HTERT RPE-1 (cell line): ENCODE results near the gene ZNF428.
"Not testable (repeated sequence)": the region's sequence is repeated elsewhere in the genome, so short reads cannot be mapped to it uniquely, and the experiment has no call there.

ENCODE experiments used
- in situ Hi-C: fragments of 300-500 bp; cut with MboI; formaldehyde crosslinking; loops from 4 replicates; pipeline ENCODE4 v1.14.3; 2020; ENCODE audit warnings: low sequenced_read_pairs

Gene ZNF428, protein sequence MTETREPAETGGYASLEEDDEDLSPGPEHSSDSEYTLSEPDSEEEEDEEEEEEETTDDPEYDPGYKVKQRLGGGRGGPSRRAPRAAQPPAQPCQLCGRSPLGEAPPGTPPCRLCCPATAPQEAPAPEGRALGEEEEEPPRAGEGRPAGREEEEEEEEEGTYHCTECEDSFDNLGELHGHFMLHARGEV

DNA sequence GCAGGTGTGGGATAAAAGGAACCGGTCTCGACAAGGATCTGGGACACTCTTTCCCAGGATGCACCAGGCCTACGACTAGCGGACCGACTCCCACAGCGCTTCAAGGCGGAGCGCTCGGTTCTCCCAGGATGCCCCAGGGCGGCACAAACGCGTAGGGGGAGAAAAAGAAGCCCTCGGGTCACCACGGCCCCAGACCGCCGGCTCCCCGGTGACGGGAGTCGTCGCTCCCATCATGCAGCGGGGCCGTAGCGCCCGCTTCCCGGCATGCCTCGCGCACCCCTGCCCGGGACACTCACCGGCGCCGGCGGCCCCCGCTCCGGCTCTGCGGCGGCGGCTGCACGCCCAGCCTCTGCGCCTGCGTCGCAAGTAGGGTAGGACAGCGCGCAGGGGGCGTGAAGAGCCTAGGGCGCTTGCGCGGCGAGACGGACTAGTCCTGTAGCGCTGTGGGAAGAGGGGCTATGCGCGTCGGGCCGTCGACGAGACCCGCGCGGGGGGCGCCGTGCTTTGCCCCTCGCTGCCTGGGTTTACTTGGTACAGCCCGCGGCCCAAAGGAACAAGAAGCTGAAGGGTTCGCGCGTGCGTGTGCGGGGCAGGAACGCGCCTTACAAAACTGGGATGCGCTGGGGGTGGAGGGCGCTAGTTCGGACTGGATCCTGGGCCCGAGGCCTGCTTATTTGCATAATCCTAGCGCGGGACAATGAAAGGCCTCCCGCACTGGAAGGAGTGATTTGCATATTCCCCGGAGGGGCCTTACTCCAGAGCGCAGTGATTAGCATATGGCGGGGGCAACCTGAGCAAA, at the start of gene ZNF428:
Gene ZNF428 (minus strand): TSS at position 368 of the 799 bp plus-strand sequence. CDS start 5,325 bp downstream, outside the sequence.
- in situ Hi-C loops: no loop called here

DNA sequence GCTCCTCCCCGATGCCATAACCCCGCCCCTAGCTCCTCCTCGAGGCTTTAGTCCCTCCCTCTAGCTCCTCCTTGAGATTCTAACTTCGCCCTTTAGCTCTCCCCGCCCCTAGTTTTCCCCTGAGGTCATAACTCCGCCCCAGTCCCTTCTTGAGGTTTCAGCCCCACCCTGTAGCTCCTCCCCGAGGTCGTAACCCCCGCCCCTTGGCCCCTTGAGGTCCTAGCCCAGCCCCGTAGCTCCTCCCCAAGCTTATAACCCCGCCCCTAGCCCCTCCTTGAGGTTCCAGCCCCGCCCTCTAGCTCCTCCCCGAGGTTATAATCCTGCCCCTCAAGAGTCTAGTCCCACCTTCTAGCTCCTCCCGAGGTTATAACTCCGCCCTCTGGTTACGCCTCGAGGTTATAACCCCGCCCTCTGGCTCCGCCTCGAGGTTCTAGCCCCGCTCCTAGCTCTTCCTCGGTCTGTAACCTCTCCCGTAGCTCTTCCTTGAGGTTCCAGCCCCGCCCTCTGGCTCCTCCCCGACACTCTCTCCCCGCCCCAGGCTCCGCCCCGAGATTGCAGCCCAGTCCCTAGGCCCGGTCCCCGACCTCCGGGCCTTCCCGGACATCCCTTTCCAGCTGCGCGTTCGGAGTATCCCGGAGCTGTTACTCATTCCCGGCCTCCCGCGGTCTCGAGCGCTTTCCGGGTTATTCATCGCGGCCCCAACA, 49.1 kb upstream of the ZNF428 start:
- in situ Hi-C loops: no loop called here

DNA sequence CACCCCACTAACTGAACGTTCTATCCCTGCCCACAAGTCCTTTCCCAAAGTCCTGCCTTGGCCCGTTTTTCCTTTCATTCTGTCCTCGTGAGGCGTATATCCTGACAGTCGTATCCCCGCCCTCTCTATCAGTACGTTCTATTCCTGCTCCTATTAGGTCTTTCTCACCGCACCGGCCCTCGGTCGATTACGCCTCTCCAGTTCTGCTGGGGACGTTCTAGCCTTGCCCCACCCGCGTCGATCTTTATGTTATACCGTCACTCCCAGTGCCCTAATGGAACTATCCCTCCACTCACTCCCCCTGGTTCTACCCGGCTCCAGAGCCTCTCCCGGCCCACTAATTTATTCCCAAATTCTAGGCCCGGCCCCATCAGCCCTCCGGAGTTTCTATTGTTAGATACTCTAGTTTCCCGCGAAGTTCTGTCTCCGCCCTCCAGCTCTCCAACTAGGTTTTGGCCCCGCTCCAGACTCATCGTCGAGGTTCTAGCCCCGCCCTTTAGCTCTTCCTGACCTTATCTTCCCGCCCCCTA, 48.5 kb upstream of the ZNF428 start:
- in situ Hi-C loops: no loop called here

DNA sequence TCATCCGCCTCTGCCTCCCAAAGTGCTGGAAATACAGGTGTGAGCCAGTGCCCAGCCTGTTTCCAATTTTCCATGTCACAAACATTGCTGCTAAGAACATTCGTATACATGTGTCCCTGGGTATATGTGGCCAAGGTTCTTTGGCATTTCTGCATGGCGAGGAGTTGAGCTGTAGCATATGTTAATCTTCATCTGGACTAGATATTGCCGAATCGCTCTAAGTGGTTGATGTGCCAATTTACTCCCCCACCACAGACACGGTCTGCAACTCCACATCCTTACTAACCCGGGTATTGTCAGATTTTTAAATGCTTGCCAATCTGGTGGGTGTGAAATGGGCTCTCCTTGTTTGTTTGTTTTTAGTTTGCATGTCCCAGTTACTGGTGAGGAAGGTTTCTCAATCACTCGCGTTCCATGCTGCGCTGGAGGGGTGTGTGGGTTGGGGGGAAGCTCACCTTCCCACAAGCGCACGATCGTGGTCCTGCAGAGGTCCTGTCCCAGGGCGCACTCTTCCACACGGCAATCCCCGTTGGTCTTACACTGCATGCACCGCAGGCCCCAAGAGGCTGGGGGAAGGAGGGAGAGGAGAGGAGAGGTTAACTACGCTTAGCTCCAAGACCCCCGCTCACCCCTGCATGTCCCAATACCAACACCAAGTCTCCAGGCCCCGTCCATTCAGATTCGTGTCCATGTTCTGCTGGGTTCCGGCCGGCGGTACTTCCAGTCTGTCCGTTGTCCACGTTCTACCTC, 47.9 kb upstream of the ZNF428 start:
- in situ Hi-C loops: no loop called here

DNA sequence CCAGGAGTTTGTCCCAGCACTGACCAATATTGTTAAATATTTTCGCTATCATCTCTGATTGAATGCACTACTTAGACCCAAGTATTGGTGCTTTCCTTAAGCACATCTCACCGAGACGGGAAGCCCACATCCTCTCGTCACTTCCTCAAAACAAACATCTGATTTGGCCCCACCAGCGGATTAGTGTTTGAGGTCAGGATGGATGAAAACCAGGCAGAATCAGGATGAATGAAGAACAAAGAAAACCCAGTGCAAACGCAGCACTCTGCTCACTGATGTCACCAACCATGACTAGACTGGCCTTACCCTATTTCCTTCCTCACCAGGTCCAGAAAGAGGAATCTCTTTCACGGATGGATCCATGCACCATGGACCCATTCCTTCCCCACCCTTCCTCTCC, 44.6 kb upstream of the ZNF428 start:
- in situ Hi-C loops: no loop called here

DNA sequence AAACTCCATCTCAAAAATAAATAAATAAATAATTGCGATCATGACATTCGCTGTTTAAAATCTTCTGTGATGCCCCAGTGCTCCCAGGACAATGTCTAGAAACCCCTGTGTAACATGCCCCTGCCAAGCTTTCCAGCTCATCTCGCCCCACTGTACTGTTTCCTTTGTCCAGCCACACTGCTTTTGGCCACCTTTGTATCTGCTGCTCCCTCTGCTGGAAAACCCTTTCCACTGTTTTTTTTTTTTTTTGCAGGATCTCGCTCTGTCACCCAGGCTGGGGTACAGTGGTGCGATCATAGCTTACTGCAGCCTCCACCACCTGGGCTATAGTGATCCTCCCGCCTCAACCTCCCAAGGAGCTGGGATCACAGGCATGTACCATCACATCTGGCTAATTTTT, 43.1 kb upstream of the ZNF428 start:
- in situ Hi-C loops: no loop called here

DNA sequence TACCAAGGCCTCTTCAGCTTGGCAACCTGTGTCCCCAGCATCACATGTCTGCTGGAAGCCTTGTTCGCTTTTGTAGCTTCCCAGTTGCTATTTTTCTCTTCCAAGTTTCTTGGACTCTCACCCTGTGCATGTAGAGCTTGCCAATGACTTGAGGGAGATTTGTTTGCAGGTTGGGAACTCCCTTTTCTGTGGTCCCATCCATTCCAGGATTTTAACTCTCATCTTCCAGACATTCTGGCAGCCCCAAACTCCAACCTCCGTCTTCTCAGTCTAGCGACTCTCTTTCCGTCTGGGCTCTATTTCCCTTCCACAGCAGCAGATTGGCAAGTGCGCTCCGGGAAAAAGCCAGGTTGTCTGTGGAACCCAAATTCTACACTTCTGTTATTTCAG, 41.5 kb upstream of the ZNF428 start:
- in situ Hi-C loops: no loop called here

DNA sequence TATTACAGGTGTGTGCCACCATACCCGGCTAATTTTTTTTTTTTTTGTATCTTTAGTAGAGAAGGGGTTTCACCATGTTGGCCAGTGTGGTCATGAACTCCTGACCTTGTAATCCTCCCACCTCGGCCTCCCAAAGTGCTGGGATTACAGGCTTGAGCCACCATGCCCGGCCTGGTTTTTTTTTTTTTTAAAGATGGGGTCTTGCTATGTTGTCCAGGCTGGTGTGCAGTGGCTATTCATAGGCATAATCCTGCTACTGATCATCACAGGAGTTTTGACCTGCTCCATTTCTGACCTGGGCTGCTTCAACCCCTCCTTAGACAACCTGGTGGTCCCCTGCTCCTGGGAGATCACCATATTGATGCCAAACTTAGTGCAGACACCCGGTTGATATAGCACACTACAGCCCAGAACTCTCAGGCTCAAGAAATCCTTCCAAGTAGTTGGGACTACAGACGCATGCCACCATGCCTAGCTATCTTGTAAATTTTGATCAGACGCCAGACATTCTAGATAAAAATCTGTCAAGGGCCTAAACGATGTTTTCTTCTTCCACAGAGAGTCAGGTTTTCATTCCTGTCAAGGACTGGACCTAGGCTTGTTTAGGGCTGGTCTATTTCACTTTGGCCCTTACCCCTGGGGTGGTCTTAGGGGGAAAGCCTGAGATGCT, 41.0 kb upstream of the ZNF428 start:
- in situ Hi-C loops: no loop called here

DNA sequence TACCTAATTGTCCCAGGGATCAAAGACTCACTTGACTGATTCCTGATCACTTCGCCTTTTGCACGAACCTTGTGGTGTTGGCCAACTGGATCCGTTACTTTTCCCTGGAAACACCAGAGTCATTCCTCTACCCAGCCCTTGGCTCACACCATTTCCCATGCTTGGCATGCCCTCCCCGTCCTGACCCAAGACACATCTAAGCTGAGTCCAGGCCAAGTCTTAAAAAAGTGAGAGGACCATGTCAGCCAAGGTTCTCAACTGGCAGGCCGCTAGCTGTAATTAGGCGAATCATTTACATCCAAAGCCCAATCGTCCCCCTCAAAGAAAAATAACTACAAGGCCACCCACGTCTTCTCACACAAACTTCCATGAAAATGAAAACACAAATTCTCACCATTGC, 39.1 kb upstream of the ZNF428 start:
- in situ Hi-C loops: no loop called here

DNA sequence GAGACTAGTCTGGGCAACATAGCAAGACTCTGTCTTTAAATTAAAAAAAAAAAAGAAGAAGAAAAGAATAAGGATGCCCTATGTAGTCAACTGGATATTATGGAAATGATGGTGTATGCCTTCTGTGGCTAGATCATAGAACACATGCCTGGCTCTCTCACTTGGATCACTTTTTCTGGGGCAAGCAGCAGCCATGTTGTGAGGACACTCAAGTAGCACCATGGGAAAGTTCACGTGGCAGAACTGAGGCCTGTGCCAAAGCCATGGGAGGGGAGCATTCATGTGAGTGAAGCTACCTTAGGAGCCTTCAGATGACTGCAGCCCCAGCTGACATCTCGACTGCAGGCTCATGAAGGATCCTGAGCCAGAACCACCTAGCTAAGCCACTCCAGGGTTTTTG, 38.6 kb upstream of the ZNF428 start:
- in situ Hi-C loops: no loop called here

DNA sequence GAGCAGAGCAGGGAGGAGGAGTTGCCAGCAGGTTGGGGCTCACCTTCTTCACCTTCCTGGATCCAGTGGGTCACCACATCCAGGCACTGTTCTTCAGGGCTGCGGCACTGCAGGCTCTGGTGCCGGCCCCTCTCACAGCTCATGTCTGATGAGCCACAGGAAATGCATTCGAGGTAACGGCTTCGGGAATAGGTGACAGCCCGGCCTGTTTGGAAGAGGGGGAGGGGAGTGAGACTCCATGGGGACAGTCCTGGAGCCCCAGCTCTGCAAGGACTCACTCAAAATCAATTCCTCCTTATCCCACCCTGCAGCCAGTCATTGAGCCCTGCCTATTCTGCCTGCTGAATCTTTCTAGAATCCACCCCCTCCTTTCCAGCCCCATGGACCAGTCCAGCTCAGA, 37.0 kb upstream of the ZNF428 start:
- in situ Hi-C loops: no loop called here

DNA sequence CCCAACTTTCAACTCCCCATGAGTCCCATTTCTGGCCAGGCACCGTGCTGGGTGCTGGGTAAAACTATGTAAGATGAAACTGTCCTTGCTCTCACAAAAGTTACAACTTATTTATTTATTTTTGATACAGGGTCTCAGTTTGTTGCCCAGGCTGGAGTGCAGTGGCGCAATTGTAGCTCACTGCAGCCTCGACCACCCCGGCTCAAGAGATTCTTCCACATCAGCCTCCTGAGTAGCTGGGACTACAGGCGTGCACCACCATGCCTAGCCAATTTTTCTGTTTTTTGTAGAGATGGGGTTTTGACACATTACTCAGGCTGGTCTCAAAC, 33.1 kb upstream of the ZNF428 start:
- in situ Hi-C loops: no loop called here

DNA sequence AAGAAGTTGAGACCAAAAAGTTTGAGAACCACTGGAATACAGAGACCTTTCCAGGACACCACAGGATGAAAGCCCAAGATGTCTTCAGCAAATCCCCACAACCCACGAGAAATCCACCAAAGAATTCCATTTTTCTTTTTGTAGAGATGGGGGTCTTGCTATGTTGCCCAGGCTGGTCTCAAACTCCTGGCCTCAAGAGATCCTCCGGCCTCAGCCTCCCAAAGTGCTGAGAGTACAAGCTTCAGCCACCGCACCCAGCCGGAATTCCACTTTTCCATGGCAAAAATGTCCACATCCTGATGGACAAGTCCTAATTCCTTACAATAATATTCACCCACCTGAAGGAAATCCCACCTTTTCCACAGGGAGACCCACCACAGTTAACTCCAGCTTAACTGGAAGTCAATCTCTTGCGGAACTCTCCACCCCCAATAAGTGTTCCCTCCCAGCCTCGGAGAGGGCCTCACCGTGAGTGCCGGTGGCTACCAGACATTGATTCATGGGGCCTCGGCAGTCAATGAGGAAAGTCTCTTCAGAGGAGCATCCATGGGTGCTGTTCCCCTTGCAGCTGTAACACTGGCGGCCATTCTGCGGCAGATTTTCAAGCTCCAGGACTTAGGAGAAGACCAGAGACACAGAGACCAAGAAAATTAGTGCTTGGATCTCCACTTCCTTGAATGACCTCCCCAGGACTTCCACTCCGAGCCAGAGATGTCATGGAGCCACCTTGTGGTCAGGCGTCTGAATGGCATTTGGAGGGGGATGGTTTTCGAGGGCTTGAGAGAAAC, 32.5 kb upstream of the ZNF428 start:
- in situ Hi-C loops: no loop called here

DNA sequence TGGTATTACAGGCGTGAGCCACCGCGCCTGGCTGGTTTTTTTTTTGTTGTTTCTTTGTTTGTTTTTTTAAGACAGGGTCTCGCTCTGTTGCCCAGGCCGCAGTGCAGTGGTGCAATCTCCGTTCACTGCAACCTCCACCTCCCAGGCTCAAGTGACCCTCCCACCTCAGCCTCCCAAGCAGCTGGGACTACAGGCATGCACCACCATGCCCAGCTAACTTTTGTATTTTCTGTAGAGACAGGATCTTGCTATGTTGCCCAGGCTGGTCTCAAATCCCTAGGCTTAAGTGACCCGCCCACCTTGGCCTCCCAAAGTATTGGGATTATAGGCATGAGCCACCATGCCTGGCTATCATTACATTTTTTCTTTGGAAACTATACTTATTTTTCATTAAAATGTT, 30.8 kb upstream of the ZNF428 start:
- in situ Hi-C loops: not testable (repeated sequence)

DNA sequence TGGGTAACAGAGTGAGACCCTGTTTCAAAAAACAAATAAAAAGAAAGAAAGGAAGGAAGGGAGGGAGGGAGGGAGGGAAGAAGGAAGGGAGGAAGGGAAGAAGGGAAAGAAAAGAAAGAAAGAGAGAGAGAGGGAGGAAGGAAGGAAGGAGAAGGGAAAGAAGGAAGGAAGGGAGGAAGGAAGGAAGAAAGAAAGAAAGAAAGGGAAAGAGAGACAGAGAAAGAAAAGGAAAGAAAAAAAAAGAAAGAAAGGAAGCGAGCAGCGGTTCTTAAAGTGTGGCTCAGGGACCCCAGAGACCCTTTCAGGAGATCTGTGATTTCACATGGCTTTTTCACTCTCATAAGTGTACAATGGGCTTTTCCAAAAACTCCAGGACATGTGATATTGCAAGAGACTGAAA, 30.1 kb upstream of the ZNF428 start:
- in situ Hi-C loops: no loop called here

DNA sequence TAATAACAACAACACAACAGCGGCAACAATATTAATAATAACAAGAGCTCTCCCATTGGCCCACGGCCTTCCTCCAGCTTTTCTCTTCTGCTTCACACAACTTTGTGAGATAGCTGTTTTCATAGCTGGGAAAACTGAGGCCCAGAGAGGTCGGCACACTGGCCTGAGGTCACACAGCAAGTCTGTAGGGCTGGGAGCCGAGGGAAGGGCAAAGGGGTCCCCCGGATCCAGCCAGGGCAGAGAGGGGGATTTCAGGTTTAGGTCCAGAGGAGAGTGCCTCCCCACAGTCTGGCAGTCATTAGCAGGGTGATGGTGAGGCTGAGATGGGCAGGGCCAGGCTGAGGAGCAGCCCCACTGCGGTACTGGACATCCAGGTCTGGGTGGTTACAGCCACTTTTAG, 29.2 kb upstream of the ZNF428 start:
- in situ Hi-C loops: no loop called here

DNA sequence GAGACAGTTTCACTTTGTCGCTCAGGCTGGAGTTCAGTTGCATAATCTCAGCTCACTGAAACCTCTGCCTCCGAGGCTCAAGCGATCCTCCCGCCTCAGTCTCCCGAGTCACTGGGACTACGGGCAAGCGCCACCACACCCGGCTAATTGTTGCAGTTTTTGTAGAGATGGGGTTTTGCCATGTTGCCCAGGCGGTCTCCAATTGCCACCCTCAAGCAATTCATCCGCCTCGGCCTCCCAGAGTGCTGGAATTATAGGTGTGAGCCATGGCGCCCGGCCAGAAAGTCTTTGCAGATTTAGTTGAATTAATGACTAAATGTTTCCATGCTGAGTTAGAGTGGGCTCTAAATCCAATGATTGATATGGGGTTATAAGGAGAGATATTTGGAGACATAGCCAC, 24.8 kb upstream of the ZNF428 start:
- in situ Hi-C loops: no loop called here

DNA sequence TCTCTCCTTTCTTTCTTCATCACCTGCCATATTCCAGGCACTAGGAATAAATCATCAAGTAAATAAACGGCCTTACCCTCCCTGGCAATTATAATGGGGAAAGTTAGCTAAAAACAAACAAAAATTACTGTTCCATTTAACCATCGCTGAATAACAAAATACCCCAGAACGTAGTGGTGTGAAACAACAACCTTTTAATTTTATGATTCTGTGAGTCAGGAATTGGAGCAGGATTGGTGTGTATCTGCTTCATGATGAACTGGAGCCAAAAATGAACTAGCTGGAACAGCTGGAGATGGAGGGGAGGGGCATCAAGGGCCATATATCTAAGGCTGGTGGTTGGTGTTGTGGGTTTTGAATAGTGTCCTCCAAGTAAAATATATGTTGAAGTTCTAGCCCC, 23.9 kb upstream of the ZNF428 start:
- in situ Hi-C loops: no loop called here

DNA sequence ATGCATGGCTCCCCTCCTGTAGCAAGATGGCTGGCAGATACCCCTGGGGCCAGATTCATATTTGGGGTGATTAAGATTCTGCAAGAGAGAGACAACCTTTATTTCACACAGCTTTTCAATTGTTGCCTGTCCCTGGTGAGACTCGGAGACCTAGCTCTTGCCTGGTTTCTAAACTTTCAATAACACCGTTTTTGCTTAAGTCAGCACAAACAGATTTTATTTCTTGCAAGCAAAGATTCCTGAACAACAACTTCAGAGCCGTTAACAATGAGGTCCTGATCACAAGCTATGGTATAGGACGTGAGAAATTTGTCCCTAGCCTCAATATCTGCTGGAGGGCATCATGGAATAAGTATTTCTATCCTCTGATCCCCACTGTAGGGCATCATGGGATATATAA, 23.1 kb upstream of the ZNF428 start:
- in situ Hi-C loops: no loop called here

DNA sequence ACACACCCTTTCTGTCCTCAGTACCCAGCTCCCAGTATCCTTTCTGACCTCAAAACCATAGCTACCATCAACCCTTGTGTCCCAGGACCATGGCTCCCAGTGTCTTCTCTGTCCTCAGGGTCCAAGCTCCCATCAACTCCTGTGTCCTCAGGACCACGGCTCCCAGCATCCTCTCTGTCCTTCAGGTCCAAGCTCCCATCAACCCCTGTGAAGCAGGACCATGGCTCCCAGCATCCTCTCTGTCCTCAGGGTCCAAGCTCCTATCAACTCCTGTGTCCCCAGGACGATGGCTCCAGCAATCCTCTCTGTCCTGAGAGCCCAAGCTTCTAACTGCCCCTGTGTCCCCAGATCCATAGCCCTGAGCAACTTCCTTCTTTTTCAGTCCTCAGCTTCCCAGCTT, 21.9 kb upstream of the ZNF428 start:
- in situ Hi-C loops: no loop called here
